GM19238 (cell line): ENCODE results near the gene SRGAP2B.
"Not testable (repeated sequence)": the region's sequence is repeated elsewhere in the genome, so short reads cannot be mapped to it uniquely, and the experiment has no call there.

Experiments used
- DNase-seq: peaks from one replicate; pipeline ENCODE4 v3.0.0; 2011; ENCODE audit warnings: low spot score; ENCODE audit not compliant: insufficient read length

Gene SRGAP2B

GRCh38 chr1:145045571-145046273, 49.4 kb downstream of the SRGAP2B start:
- not testable (repeated sequence) for DNase-seq

- DNase-seq, result not testable (repeated sequence)
Observed at GRCh38 chr1:145041519-145041918, 53.6 kb downstream of the SRGAP2B start.

GRCh38 chr1:145036019-145036418, 59.1 kb downstream of the SRGAP2B start:
- not testable (repeated sequence) for DNase-seq

GRCh38 chr1:145033523-145033922, 61.6 kb downstream of the SRGAP2B start:
- not testable (repeated sequence) for DNase-seq

- DNase-seq, result not testable (repeated sequence)
Observed at GRCh38 chr1:145027251-145027650, 67.9 kb downstream of the SRGAP2B start.

GRCh38 chr1:145025286-145025685, 69.8 kb downstream of the SRGAP2B start:
- DNase-seq, result not testable (repeated sequence)

- not testable (repeated sequence) for DNase-seq
Observed at GRCh38 chr1:145022259-145022658, 72.9 kb downstream of the SRGAP2B start.

- DNase-seq, result not testable (repeated sequence)
Observed at GRCh38 chr1:145021749-145022148, 73.4 kb downstream of the SRGAP2B start.

GRCh38 chr1:145019709-145020108, 75.4 kb downstream of the SRGAP2B start:
- not testable (repeated sequence) for DNase-seq

GRCh38 chr1:145017725-145018124, 77.4 kb downstream of the SRGAP2B start:
- DNase-seq, result not testable (repeated sequence)

GRCh38 chr1:145016492-145016862, 78.7 kb downstream of the SRGAP2B start:
- DNase-seq, result not testable (repeated sequence)

- not testable (repeated sequence) for DNase-seq
Observed at GRCh38 chr1:145015744-145016491, 79.2 kb downstream of the SRGAP2B start.

- not testable (repeated sequence) for DNase-seq
Observed at GRCh38 chr1:145013353-145013752, 81.8 kb downstream of the SRGAP2B start.

- DNase-seq, result not testable (repeated sequence)
Observed at GRCh38 chr1:145011811-145012210, 83.3 kb downstream of the SRGAP2B start.

- not testable (repeated sequence) for DNase-seq
Observed at GRCh38 chr1:145010580-145010979, 84.5 kb downstream of the SRGAP2B start.

- DNase-seq, result not testable (repeated sequence)
Observed at GRCh38 chr1:145009928-145010327, 85.2 kb downstream of the SRGAP2B start.

GRCh38 chr1:145008388-145008787, 86.7 kb downstream of the SRGAP2B start:
- DNase-seq, result not testable (repeated sequence)

GRCh38 chr1:145005142-145005541, 90.0 kb downstream of the SRGAP2B start:
- DNase-seq, result not testable (repeated sequence)

- DNase-seq, result not testable (repeated sequence)
Observed at GRCh38 chr1:145001381-145001780, 93.7 kb downstream of the SRGAP2B start.

- DNase-seq, result not testable (repeated sequence)
Observed at GRCh38 chr1:145000743-145001326, 94.3 kb downstream of the SRGAP2B start.

- not testable (repeated sequence) for DNase-seq
Observed at GRCh38 chr1:145000074-145000742, 94.9 kb downstream of the SRGAP2B start.

GRCh38 chr1:144998981-144999273, 96.2 kb downstream of the SRGAP2B start:
- not testable (repeated sequence) for DNase-seq
